ENCODE data around the gene GP1BB.

Gene GP1BB

GRCh38 chr22:19705181-19705934, 18.0 kb upstream of the GP1BB start:
- H3K27me3 ChIP-seq (ENCODE audit: control insufficient read depth, insufficient read depth, low read length): no peaks in the 10 kb centered on the region
- TF ChIP-seq CTCF (IDR thresholded peaks at IDR 0.05): no peak
- H2AFZ ChIP-seq: no peak overlapping the region
- H3K4me3 ChIP-seq (ENCODE audit: low read depth, low read length): no peak overlapping the region
- H3K27ac ChIP-seq: no peak overlapping the region
- H3K9me3 ChIP-seq (ENCODE audit: control insufficient read depth, low read length): no peaks in the 10 kb centered on the region
- H3K79me2 ChIP-seq: no peaks in the 10 kb centered on the region
- no peak overlapping the region for H3K4me2 ChIP-seq (ENCODE audit: low read length)
- H3K9ac ChIP-seq: no peak overlapping the region
- H3K4me1 ChIP-seq: no peaks in the 10 kb centered on the region
- H3K36me3 ChIP-seq (ENCODE audit: control insufficient read depth, insufficient read depth, low read length): no peaks in the 10 kb centered on the region

GRCh38 chr22:19706661-19707151, 16.6 kb upstream of the GP1BB start:
- Histone ChIP-seq H3K4me3 (ENCODE audit: low read depth, low read length) (no peak overlapping the region), H3K9ac (no peak overlapping the region), H3K4me1 (no peaks in the 10 kb centered on the region), H3K27ac (no peak overlapping the region), H3K27me3 (ENCODE audit: control insufficient read depth, insufficient read depth, low read length) (no peaks in the 10 kb centered on the region), H3K36me3 (ENCODE audit: control insufficient read depth, insufficient read depth, low read length) (no peaks in the 10 kb centered on the region), H3K9me3 (ENCODE audit: control insufficient read depth, low read length) (no peaks in the 10 kb centered on the region), H3K4me2 (ENCODE audit: low read length) (no peak overlapping the region), H3K79me2 (no peaks in the 10 kb centered on the region), H2AFZ (no peak overlapping the region)
- no peak for TF ChIP-seq CTCF (IDR thresholded peaks at IDR 0.05)

- H3K9me3 ChIP-seq (ENCODE audit: control insufficient read depth, low read length): no peaks in the 10 kb centered on the region
- H3K4me2 ChIP-seq (ENCODE audit: low read length): no peak overlapping the region
- TF ChIP-seq CTCF (IDR thresholded peaks at IDR 0.05): no peak
- no peaks in the 10 kb centered on the region for H3K36me3 ChIP-seq (ENCODE audit: control insufficient read depth, insufficient read depth, low read length)
- no peaks in the 10 kb centered on the region for H3K79me2 ChIP-seq
- no peaks in the 10 kb centered on the region for H3K4me1 ChIP-seq
- no peak overlapping the region for H2AFZ ChIP-seq
- no peak overlapping the region for H3K4me3 ChIP-seq (ENCODE audit: low read depth, low read length)
- no peaks in the 10 kb centered on the region for H3K27me3 ChIP-seq (ENCODE audit: control insufficient read depth, insufficient read depth, low read length)
- no peak overlapping the region for H3K27ac ChIP-seq
- H3K9ac ChIP-seq: no peak overlapping the region
Measured at GRCh38 chr22:19707347-19708290, 15.7 kb upstream of the GP1BB start.

- H3K79me2 ChIP-seq: no peaks in the 10 kb centered on the region
- H3K4me1 ChIP-seq: no peaks in the 10 kb centered on the region
- no peak for TF ChIP-seq CTCF (IDR thresholded peaks at IDR 0.05)
- no peak overlapping the region for H3K27ac ChIP-seq
- H3K4me3 ChIP-seq (ENCODE audit: low read depth, low read length): no peak overlapping the region
- H3K27me3 ChIP-seq (ENCODE audit: control insufficient read depth, insufficient read depth, low read length): no peaks in the 10 kb centered on the region
- H3K36me3 ChIP-seq (ENCODE audit: control insufficient read depth, insufficient read depth, low read length): no peaks in the 10 kb centered on the region
- no peak overlapping the region for H2AFZ ChIP-seq
- H3K9ac ChIP-seq: no peak overlapping the region
- H3K4me2 ChIP-seq (ENCODE audit: low read length): no peak overlapping the region
- H3K9me3 ChIP-seq (ENCODE audit: control insufficient read depth, low read length): no peaks in the 10 kb centered on the region
Measured at GRCh38 chr22:19708321-19709011, 14.9 kb upstream of the GP1BB start.

Measured in parathyroid adenoma (tissue), 2 donors.